ENCODE data around the gene TPCN1.

- TF ChIP-seq CTCF (IDR thresholded peaks at IDR 0.05) (no peak), POLR2A (IDR thresholded peaks at IDR 0.05) (no peak)
Measured at GRCh38 chr12:113241191-113242025, 20.1 kb downstream of the TPCN1 start.
